Activated CD4-positive, alpha-beta T cell treated with anti-CD3 and anti-CD28 coated beads, Interleukin-2, amount 50 U/mL, for 24 hours (primary cell): ENCODE data around the gene LIX1.
"Not testable (repeated sequence)": the region's sequence is repeated elsewhere in the genome, so short reads cannot be mapped to it uniquely, and the experiment has no call there.

Experiments
- DNase-seq, 2 donors: peaks; one replicate each; pipeline ENCODE4 v3.0.0-alpha.2; 2020; ENCODE audit warnings: low read depth in 1 of 2, low spot score in 1 of 2

The LIX1 gene

GRCh38 chr5:97142521-97143254, at the start of gene LIX1:
LIX1 (minus strand) TSS chr5:97142611; CDS start chr5:97142576, 35 bp downstream.
- DNase-seq = no peak

GRCh38 chr5:97191893-97192292, 49.5 kb upstream of the LIX1 start:
- DNase-seq = no peak

GRCh38 chr5:97189523-97189922, 47.1 kb upstream of the LIX1 start:
- not testable (repeated sequence) for DNase-seq

GRCh38 chr5:97183930-97184213, 41.5 kb upstream of the LIX1 start:
- DNase-seq = no peak

GRCh38 chr5:97183100-97183929, 40.9 kb upstream of the LIX1 start, which contains the start of gene RIOK2:
RIOK2 (minus strand) TSS chr5:97183247; CDS start chr5:97183191, 56 bp downstream.
- peak; percentile 83 to 95 for DNase-seq

GRCh38 chr5:97182571-97183099, 40.2 kb upstream of the LIX1 start:
- no peak for DNase-seq

GRCh38 chr5:97181856-97182545, 39.6 kb upstream of the LIX1 start:
- DNase-seq = no peak

- DNase-seq = not testable (repeated sequence)
Measured at GRCh38 chr5:97179457-97179856, 37.0 kb upstream of the LIX1 start.

GRCh38 chr5:97172227-97172626, 29.8 kb upstream of the LIX1 start:
- no peak for DNase-seq

GRCh38 chr5:97171703-97172102, 29.3 kb upstream of the LIX1 start:
- no peak for DNase-seq

- no peak for DNase-seq
Measured at GRCh38 chr5:97167435-97167834, 25.0 kb upstream of the LIX1 start.

GRCh38 chr5:97165726-97166125, 23.3 kb upstream of the LIX1 start:
- no peak for DNase-seq

- no peak for DNase-seq
Measured at GRCh38 chr5:97164846-97165245, 22.4 kb upstream of the LIX1 start.

- DNase-seq = no peak
Measured at GRCh38 chr5:97163790-97164285, 21.4 kb upstream of the LIX1 start.

GRCh38 chr5:97163360-97163764, 21.0 kb upstream of the LIX1 start:
- no peak for DNase-seq

- peak in 1 of 2 donors; percentile 51 for DNase-seq
Measured at GRCh38 chr5:97162045-97162444, 19.6 kb upstream of the LIX1 start.

GRCh38 chr5:97157689-97158088, 15.3 kb upstream of the LIX1 start:
- DNase-seq = no peak

GRCh38 chr5:97151370-97151769, 9.0 kb upstream of the LIX1 start:
- no peak for DNase-seq

GRCh38 chr5:97150401-97150800, 8.0 kb upstream of the LIX1 start:
- DNase-seq = no peak

- DNase-seq = no peak
Measured at GRCh38 chr5:97149709-97150108, 7.3 kb upstream of the LIX1 start.

GRCh38 chr5:97148288-97148687, 5.9 kb upstream of the LIX1 start:
- DNase-seq = no peak
